Osteoblast (primary cell): Measurements from ENCODE around the gene EXD3. TPM values are rescaled to one million over a fixed set of nuclear protein-coding genes. Genes with fewer than 3 reads are reported as not detected.

Experiments used
- DNase-seq: peaks from one replicate; pipeline ENCODE4 v3.0.0; 2011; ENCODE audit warnings: low spot score, mixed read lengths; ENCODE audit not compliant: insufficient read length; ENCODE audit errors: missing footprints
- H2AFZ ChIP-seq: 2 replicates; pipeline ENCODE4 v1.6.0; 2011; ENCODE audit warnings: mild to moderate bottlenecking, low read length
- H3K27ac ChIP-seq: 2 replicates; pipeline ENCODE4 v1.5.1; 2011; ENCODE audit warnings: mild to moderate bottlenecking, low read depth, low read length, moderate library complexity
- H3K27me3 ChIP-seq: 2 replicates; pipeline ENCODE4 v1.6.0; 2012; ENCODE audit warnings: mild to moderate bottlenecking, control low read depth, inconsistent platforms, low read length, moderate library complexity; ENCODE audit not compliant: insufficient read depth
- H3K36me3 ChIP-seq: 2 replicates; pipeline ENCODE4 v1.5.1; 2011; ENCODE audit warnings: mild to moderate bottlenecking, low read length, control low read depth, moderate library complexity; ENCODE audit not compliant: insufficient read depth
- H3K4me1 ChIP-seq: 2 replicates; pipeline ENCODE4 v1.5.1; 2011; ENCODE audit warnings: mild to moderate bottlenecking, low read length, control low read depth, moderate library complexity; ENCODE audit not compliant: insufficient read depth
- H3K4me2 ChIP-seq: 2 replicates; pipeline ENCODE4 v1.6.0; 2011; ENCODE audit warnings: mild to moderate bottlenecking, low read length; ENCODE audit not compliant: insufficient read depth
- H3K4me3 ChIP-seq: fragments of 200-600 bp; sonication (generic); 3 replicates; pipeline ENCODE4 v1.5.1; 2012; ENCODE audit warnings: mild to moderate bottlenecking, low read length, inconsistent platforms; ENCODE audit not compliant: insufficient read depth
- H3K79me2 ChIP-seq: 2 replicates; pipeline ENCODE4 v1.6.0; 2012; ENCODE audit warnings: mild to moderate bottlenecking, low read length, control low read depth, inconsistent platforms; ENCODE audit not compliant: insufficient read depth
- H3K9me3 ChIP-seq: 2 replicates; pipeline ENCODE4 v1.5.1; 2011; ENCODE audit warnings: low read depth, low read length, control low read depth
- H4K20me1 ChIP-seq: 2 replicates; pipeline ENCODE4 v1.6.0; 2012; ENCODE audit warnings: mild to moderate bottlenecking, low read length, control low read depth; ENCODE audit not compliant: insufficient read depth
- total RNA-seq: library from RNA; depleted of rRNA; stranded (reverse); fragments of >200 nt; gene quantifications from 2 replicates; pipeline ENCODE4 v1.2.3, GENCODE V29; 2012
- TF ChIP-seq, protein P1 (sequence below): IDR thresholded peaks from 2 replicates; pipeline ENCODE4 v1.5.1; 2011; ENCODE audit warnings: mild to moderate bottlenecking, low read depth, low read length, moderate library complexity; ENCODE audit errors: extremely low read depth

The EXD3 gene
- total RNA-seq, 1 donor: 7.6 TPM

DNA sequence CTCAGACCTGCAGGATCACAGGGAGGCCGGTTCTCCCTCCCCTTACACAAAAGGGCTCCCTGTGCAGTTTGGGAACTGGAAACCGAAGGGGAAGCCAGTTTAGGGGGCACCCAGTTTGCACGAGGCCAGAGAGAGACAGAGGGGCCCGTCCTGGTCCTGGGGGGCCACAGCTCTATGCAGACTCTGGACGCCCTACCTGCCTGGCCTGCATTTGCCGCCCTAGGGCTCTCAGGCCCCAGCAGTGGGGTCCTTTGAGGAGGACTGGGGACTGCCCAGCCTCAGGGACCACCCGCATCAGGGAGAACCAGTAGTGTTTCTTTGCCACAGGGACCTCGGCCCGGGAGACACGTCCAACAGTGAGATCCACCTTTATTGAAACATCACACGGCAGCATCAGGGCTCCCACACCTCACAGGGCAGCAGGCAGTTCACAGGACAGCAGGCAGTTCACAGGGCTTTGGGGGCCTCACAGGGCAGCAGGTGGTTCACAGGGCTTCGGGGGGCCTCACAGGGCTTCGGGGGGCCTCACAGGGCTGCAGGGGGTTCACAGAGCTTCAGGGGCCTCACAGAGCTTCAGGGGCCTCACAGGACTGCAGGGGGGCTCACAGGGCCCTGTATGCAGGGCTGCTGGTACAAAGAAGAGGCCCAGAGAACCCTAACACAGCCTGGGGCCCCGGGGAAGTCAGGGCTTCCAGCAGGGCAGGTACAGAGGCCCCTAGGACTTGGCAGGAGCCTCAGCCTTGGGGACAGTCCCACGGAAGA lies 36.8 kb upstream of the EXD3 start:
- peak; percentile 87 for DNase-seq
- H3K27ac ChIP-seq: peak overlapping the region; percentile 77
- TF ChIP-seq, protein P1, sequence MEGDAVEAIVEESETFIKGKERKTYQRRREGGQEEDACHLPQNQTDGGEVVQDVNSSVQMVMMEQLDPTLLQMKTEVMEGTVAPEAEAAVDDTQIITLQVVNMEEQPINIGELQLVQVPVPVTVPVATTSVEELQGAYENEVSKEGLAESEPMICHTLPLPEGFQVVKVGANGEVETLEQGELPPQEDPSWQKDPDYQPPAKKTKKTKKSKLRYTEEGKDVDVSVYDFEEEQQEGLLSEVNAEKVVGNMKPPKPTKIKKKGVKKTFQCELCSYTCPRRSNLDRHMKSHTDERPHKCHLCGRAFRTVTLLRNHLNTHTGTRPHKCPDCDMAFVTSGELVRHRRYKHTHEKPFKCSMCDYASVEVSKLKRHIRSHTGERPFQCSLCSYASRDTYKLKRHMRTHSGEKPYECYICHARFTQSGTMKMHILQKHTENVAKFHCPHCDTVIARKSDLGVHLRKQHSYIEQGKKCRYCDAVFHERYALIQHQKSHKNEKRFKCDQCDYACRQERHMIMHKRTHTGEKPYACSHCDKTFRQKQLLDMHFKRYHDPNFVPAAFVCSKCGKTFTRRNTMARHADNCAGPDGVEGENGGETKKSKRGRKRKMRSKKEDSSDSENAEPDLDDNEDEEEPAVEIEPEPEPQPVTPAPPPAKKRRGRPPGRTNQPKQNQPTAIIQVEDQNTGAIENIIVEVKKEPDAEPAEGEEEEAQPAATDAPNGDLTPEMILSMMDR: no peak

DNA sequence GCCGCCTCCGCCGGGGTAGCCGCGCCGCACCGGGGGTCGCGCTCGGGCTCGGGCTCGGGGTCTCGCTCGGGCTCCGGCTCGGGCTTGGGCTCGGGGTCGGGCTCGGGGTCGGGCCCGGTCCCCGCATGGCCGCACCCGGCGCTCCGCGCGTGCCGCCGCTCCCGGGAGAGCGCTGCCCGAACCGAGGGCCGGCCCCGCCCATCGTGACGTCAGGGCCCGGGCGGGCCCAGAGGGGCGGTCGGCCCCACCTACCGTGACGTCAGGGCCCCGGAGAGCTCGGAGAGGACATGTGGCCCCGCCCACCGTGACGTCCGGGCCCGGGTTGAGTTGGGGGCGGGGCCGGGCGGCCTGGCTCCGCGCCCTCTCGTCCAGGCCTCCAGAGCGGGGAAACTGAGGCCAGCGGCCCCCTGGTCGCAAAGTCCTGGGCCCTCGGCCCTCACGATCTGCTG lies 36.2 kb upstream of the EXD3 start, which contains the start of gene NSMF:
TSS of gene NSMF (minus strand) at position 183 of the 449 bp plus-strand sequence. CDS start 232 bp downstream, outside the sequence.
- peak; percentile 100 for DNase-seq

More for the DNA sequence above, 36.8 kb upstream of the EXD3 start:
- peaks cover 31% of the 10 kb centered on the region for H3K4me1 ChIP-seq
- H3K4me3 ChIP-seq: peak overlapping the region; percentile 83
- H3K9me3 ChIP-seq: no peaks in the 10 kb centered on the region
- H3K4me2 ChIP-seq: peak overlapping the region; percentile 86
- no peaks in the 10 kb centered on the region for H3K27me3 ChIP-seq
- H3K79me2 ChIP-seq: peaks cover 11% of the 10 kb centered on the region
- H4K20me1 ChIP-seq: peaks cover 24% of the 10 kb centered on the region
- H2AFZ ChIP-seq: peak overlapping the region; percentile 98
- peaks cover 11% of the 10 kb centered on the region for H3K36me3 ChIP-seq

DNA sequence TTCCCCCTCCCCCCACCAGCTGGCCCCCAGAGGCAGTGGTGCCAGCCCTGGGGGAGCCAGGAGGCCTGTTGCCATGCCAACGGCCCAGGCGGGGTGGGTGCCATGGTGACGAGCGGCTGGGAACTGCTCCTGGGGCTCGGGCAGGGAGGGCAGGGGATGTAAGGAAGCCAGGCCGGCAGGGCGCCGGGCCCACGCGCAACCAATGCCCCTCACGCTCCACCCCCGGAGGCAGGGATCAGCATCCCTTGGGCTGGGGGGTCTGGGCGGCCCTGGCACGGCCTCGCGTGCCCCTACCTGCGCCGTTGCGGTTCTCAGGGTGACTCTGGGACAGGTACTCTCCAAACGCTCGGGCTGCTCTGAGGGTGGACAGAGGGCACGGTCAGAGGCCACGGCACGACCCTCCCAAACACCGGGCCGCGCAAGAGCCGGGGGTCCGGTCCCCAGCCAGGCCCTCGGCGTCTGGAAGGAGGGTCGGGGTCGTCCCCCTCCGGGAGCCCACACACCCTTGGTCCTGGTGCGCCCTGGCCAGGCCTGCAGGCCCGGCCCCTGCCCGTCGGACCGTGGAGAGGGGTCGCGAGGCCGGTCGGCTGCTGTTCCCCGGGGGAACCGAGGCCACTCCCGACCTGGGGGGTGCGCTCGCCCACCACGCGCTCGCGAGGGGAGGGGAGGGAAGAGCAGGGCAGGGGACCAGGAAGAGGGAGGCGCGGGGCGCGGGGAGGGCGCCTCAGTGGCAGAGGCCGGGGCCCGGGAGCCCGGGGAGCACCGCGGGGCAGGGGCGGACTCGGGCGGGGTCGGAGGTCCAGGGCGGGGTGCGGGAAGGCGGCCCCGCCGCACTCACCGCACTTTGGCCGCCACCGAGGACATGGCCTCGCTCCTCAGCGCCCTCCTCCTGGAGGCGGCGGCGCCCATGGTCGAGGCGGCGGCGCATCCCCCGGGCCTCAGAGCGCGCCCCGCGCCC lies 35.5 kb upstream of the EXD3 start:
- H3K27ac ChIP-seq: peak overlapping the region; percentile 60
- H3K4me3 ChIP-seq: peak overlapping the region; percentile 83
- no peak overlapping the region for H2AFZ ChIP-seq
- H3K79me2 ChIP-seq: peaks cover 11% of the 10 kb centered on the region
- H3K36me3 ChIP-seq: peaks cover 14% of the 10 kb centered on the region
- peaks cover 32% of the 10 kb centered on the region for H4K20me1 ChIP-seq
- peaks cover 31% of the 10 kb centered on the region for H3K4me1 ChIP-seq
- DNase-seq: peak; percentile 96
- TF ChIP-seq, protein P1: no peak
- no peaks in the 10 kb centered on the region for H3K9me3 ChIP-seq
- peak overlapping the region; percentile 86 for H3K4me2 ChIP-seq
- no peaks in the 10 kb centered on the region for H3K27me3 ChIP-seq

More for the DNA sequence above, 36.2 kb upstream of the EXD3 start, which contains the start of gene NSMF:
- Histone ChIP-seq H3K79me2 (peaks cover 11% of the 10 kb centered on the region), H3K4me2 (peak within 1 kb of the TSS; percentile 86), H3K9me3 (no peaks in the 10 kb centered on the region), H4K20me1 (peaks cover 30% of the 10 kb centered on the region), H2AFZ (peak within 1 kb of the TSS; percentile 98), H3K4me3 (peak within 1 kb of the TSS; percentile 83), H3K27ac (peak within 1 kb of the TSS; percentile 77), H3K4me1 (peaks cover 31% of the 10 kb centered on the region), H3K36me3 (peaks cover 13% of the 10 kb centered on the region), H3K27me3 (no peaks in the 10 kb centered on the region)
- TF ChIP-seq, protein P1: no peak
